Measurements from ENCODE around the gene SLC24A1. TPM values are rescaled to one million over a fixed set of nuclear protein-coding genes. Genes with fewer than 3 reads are reported as not detected.

Gene SLC24A1
- total RNA-seq, 2 experiments from 2014 or later = 8.0 to 9.5 TPM

- ChIA-PET POLR2A (no interaction called here), CTCF (interaction anchor here (0.6 to 2.0 kb wide), 19 partner anchors 9 to 362 kb away, joined by 3 to 12 read pairs (median 3); no protein-coding TSS in a partner anchor)
- H3K4me1 Mint-ChIP-seq = peaks cover 10% of the 10 kb centered on the region
- DNase-seq (peak; percentile 36), ATAC-seq (peak; percentile 86)
- no peaks in the 10 kb centered on the region for H3K9me3 Mint-ChIP-seq (ENCODE audit: low read depth)
- H3K4me3 Mint-ChIP-seq = no peak overlapping the region
- intact Hi-C loops (cut with DNase I, micrococcal nuclease) = loop anchor here (1.0 to 10.0 kb wide), 4 partner anchors 219 to 648 kb away; no protein-coding TSS in a partner anchor
- H3K27ac Mint-ChIP-seq = no peak overlapping the region
- H3K36me3 Mint-ChIP-seq (ENCODE audit: low read depth) = no peaks in the 10 kb centered on the region
- no peaks in the 10 kb centered on the region for H3K27me3 Mint-ChIP-seq
Measured at GRCh38 chr15:65638681-65639089, 16.9 kb downstream of the SLC24A1 start.

GRCh38 chr15:65639509-65639908, 17.8 kb downstream of the SLC24A1 start:
- ATAC-seq (no peak), DNase-seq (no peak)
- intact Hi-C loops (cut with DNase I, micrococcal nuclease) = loop anchor here (2.0 to 10.0 kb wide), 3 partner anchors 551 to 647 kb away; no protein-coding TSS in a partner anchor
- POLR2A ChIA-PET = interaction anchor here (0.5 kb wide), 1 partner anchor 9 kb away, joined by 5 read pairs; no protein-coding TSS in a partner anchor
- H3K27me3 Mint-ChIP-seq = no peaks in the 10 kb centered on the region
- no peaks in the 10 kb centered on the region for H3K9me3 Mint-ChIP-seq (ENCODE audit: low read depth)
- no peaks in the 10 kb centered on the region for H3K36me3 Mint-ChIP-seq (ENCODE audit: low read depth)
- H3K27ac Mint-ChIP-seq = no peak overlapping the region
- CTCF ChIA-PET = interaction anchor here (0.6 to 2.0 kb wide), 10 partner anchors 10 to 342 kb away, joined by 3 to 12 read pairs (median 3); partner anchors contain the start of gene INTS14
- H3K4me1 Mint-ChIP-seq = peaks cover 10% of the 10 kb centered on the region
- H3K4me3 Mint-ChIP-seq = no peak overlapping the region

GRCh38 chr15:65641768-65642475, 20.2 kb downstream of the SLC24A1 start:
- no peak for DNase-seq
- no peaks in the 10 kb centered on the region for H3K9me3 Mint-ChIP-seq (ENCODE audit: low read depth)
- no peak overlapping the region for H3K27ac Mint-ChIP-seq
- no peak for ATAC-seq
- peaks cover 10% of the 10 kb centered on the region for H3K4me1 Mint-ChIP-seq
- peaks cover 1% of the 10 kb centered on the region for H3K36me3 Mint-ChIP-seq (ENCODE audit: low read depth)
- POLR2A ChIA-PET = no interaction called here
- no peak overlapping the region for H3K4me3 Mint-ChIP-seq
- intact Hi-C loops (cut with DNase I, micrococcal nuclease) = no loop called here
- H3K27me3 Mint-ChIP-seq = no peaks in the 10 kb centered on the region
- CTCF ChIA-PET = interaction anchor here (0.6 to 1.2 kb wide), 5 partner anchors 10 to 1147 kb away, joined by 3 to 5 read pairs (median 3); no protein-coding TSS in a partner anchor

- no peak overlapping the region for H3K27ac Mint-ChIP-seq
- H3K36me3 Mint-ChIP-seq (ENCODE audit: low read depth) = peaks cover 2% of the 10 kb centered on the region
- ChIA-PET POLR2A (interaction anchor here (0.7 kb wide), 1 partner anchor 275 kb away, joined by 3 read pairs; no protein-coding TSS in a partner anchor), CTCF (interaction anchor here (1.0 to 1.2 kb wide), 2 partner anchors 9 to 226 kb away, joined by 3 read pairs; no protein-coding TSS in a partner anchor)
- ATAC-seq (no peak), DNase-seq (no peak)
- H3K4me3 Mint-ChIP-seq = no peak overlapping the region
- H3K9me3 Mint-ChIP-seq (ENCODE audit: low read depth) = no peaks in the 10 kb centered on the region
- peaks cover 10% of the 10 kb centered on the region for H3K4me1 Mint-ChIP-seq
- H3K27me3 Mint-ChIP-seq = no peaks in the 10 kb centered on the region
- intact Hi-C loops (cut with DNase I, micrococcal nuclease) = no loop called here
Measured at GRCh38 chr15:65642594-65642993, 20.9 kb downstream of the SLC24A1 start.

- peaks cover 2% of the 10 kb centered on the region for H3K36me3 Mint-ChIP-seq (ENCODE audit: low read depth)
- ChIA-PET CTCF (no interaction called here), POLR2A (no interaction called here)
- ATAC-seq (no peak), DNase-seq (no peak)
- H3K9me3 Mint-ChIP-seq (ENCODE audit: low read depth) = no peaks in the 10 kb centered on the region
- no peaks in the 10 kb centered on the region for H3K27me3 Mint-ChIP-seq
- intact Hi-C loops (cut with DNase I, micrococcal nuclease) = no loop called here
- no peak overlapping the region for H3K27ac Mint-ChIP-seq
- H3K4me3 Mint-ChIP-seq = no peak overlapping the region
- H3K4me1 Mint-ChIP-seq = no peaks in the 10 kb centered on the region
Measured at GRCh38 chr15:65644282-65644681, 22.5 kb downstream of the SLC24A1 start.

- ATAC-seq (no peak), DNase-seq (no peak)
- Mint-ChIP-seq H3K4me3 (no peak overlapping the region), H3K27ac (no peak overlapping the region), H3K9me3 (ENCODE audit: low read depth) (no peaks in the 10 kb centered on the region), H3K27me3 (no peaks in the 10 kb centered on the region), H3K4me1 (peaks cover 4% of the 10 kb centered on the region), H3K36me3 (ENCODE audit: low read depth) (peaks cover 5% of the 10 kb centered on the region)
- POLR2A ChIA-PET = interaction anchor here (0.6 kb wide), 1 partner anchor 9 kb away, joined by 3 read pairs; no protein-coding TSS in a partner anchor
- intact Hi-C loops (cut with DNase I, micrococcal nuclease) = no loop called here
- CTCF ChIA-PET = interaction anchor here (0.7 to 1.1 kb wide), 2 partner anchors 8 to 50 kb away, joined by 3 to 4 read pairs; no protein-coding TSS in a partner anchor
Measured at GRCh38 chr15:65645392-65645791, 23.7 kb downstream of the SLC24A1 start.

GRCh38 chr15:65646486-65646885, 24.7 kb downstream of the SLC24A1 start:
- peaks cover 5% of the 10 kb centered on the region for H3K36me3 Mint-ChIP-seq (ENCODE audit: low read depth)
- ChIA-PET CTCF (interaction anchor here (0.6 to 1.0 kb wide), 3 partner anchors 14 to 210 kb away, joined by 3 to 4 read pairs (median 3); no protein-coding TSS in a partner anchor), POLR2A (no interaction called here)
- no peak overlapping the region for H3K4me3 Mint-ChIP-seq
- no peak for ATAC-seq
- H3K27me3 Mint-ChIP-seq = no peaks in the 10 kb centered on the region
- H3K4me1 Mint-ChIP-seq = peaks cover 5% of the 10 kb centered on the region
- intact Hi-C loops (cut with DNase I, micrococcal nuclease) = no loop called here
- no peak overlapping the region for H3K27ac Mint-ChIP-seq
- H3K9me3 Mint-ChIP-seq (ENCODE audit: low read depth) = no peaks in the 10 kb centered on the region
- DNase-seq = no peak

- intact Hi-C loops (cut with DNase I, micrococcal nuclease) = no loop called here
- DNase-seq (no peak), ATAC-seq (no peak)
- Mint-ChIP-seq H3K4me1 (peaks cover 5% of the 10 kb centered on the region), H3K9me3 (ENCODE audit: low read depth) (no peaks in the 10 kb centered on the region), H3K36me3 (ENCODE audit: low read depth) (peaks cover 10% of the 10 kb centered on the region), H3K4me3 (no peak overlapping the region), H3K27ac (no peak overlapping the region), H3K27me3 (no peaks in the 10 kb centered on the region)
- POLR2A ChIA-PET = no interaction called here
- CTCF ChIA-PET = interaction anchor here (0.7 to 0.9 kb wide), 2 partner anchors 13 to 49 kb away, joined by 3 read pairs; no protein-coding TSS in a partner anchor
Measured at GRCh38 chr15:65650312-65651041, 28.7 kb downstream of the SLC24A1 start.

- ChIA-PET CTCF (interaction anchor here (0.7 to 0.9 kb wide), 2 partner anchors 14 to 49 kb away, joined by 3 read pairs; no protein-coding TSS in a partner anchor), POLR2A (no interaction called here)
- H3K4me3 Mint-ChIP-seq = no peak overlapping the region
- ATAC-seq (no peak), DNase-seq (no peak)
- no peaks in the 10 kb centered on the region for H3K9me3 Mint-ChIP-seq (ENCODE audit: low read depth)
- H3K36me3 Mint-ChIP-seq (ENCODE audit: low read depth) = peaks cover 10% of the 10 kb centered on the region
- no peak overlapping the region for H3K27ac Mint-ChIP-seq
- intact Hi-C loops (cut with DNase I, micrococcal nuclease) = no loop called here
- H3K27me3 Mint-ChIP-seq = no peaks in the 10 kb centered on the region
- peaks cover 5% of the 10 kb centered on the region for H3K4me1 Mint-ChIP-seq
Measured at GRCh38 chr15:65651042-65651322, 29.2 kb downstream of the SLC24A1 start.

GRCh38 chr15:65651831-65652749, 30.4 kb downstream of the SLC24A1 start:
- Mint-ChIP-seq H3K9me3 (ENCODE audit: low read depth) (no peaks in the 10 kb centered on the region), H3K4me3 (no peak overlapping the region), H3K27me3 (no peaks in the 10 kb centered on the region), H3K36me3 (ENCODE audit: low read depth) (peaks cover 9% of the 10 kb centered on the region), H3K4me1 (peaks cover 5% of the 10 kb centered on the region), H3K27ac (no peak overlapping the region)
- intact Hi-C loops (cut with DNase I, micrococcal nuclease) = no loop called here
- ChIA-PET CTCF (interaction anchor here (0.5 to 0.9 kb wide), 2 partner anchors 10 to 101 kb away, joined by 3 to 4 read pairs; no protein-coding TSS in a partner anchor), POLR2A (no interaction called here)
- ATAC-seq (no peak), DNase-seq (no peak)

GRCh38 chr15:65653341-65653740, 31.6 kb downstream of the SLC24A1 start:
- DNase-seq = no peak
- CTCF ChIA-PET = interaction anchor here (0.9 kb wide), 1 partner anchor 14 kb away, joined by 3 read pairs; no protein-coding TSS in a partner anchor
- intact Hi-C loops (cut with DNase I, micrococcal nuclease) = no loop called here
- Mint-ChIP-seq H3K9me3 (ENCODE audit: low read depth) (no peaks in the 10 kb centered on the region), H3K4me1 (peaks cover 5% of the 10 kb centered on the region), H3K4me3 (no peak overlapping the region), H3K27me3 (no peaks in the 10 kb centered on the region), H3K27ac (no peak overlapping the region), H3K36me3 (ENCODE audit: low read depth) (peaks cover 9% of the 10 kb centered on the region)
- POLR2A ChIA-PET = no interaction called here
- peak; percentile 36 for ATAC-seq

All from activated CD4-positive, alpha-beta T cell treated with anti-CD3 and anti-CD28 coated beads for 36 hours (primary cell).